Cardiac septum (tissue), 1 donor: ENCODE data around the gene MGAT5. TPM values are rescaled to one million over a fixed set of nuclear protein-coding genes. Genes with fewer than 3 reads are reported as not detected.

Experiments used
- DNase-seq: peaks from one replicate; pipeline ENCODE4 v3.0.0-alpha.2; 2020; ENCODE audit warnings: low spot score
- intact Hi-C: fragments of 100-400 bp; cut with DNase I; formaldehyde crosslinking; loops from one replicate; pipeline ENCODE4 v1.14.0; 2022
- total RNA-seq: library from RNA; stranded (reverse); fragmentation: NEBNext Ultra II Directional; extraction: Animal tissue kit (Norgen Biotek cat#: 25700); gene quantifications from one replicate; pipeline ENCODE4 v1.2.1, GENCODE V29; 2021
- donor health status: DM: no; HTN: no; CAD: no.

Gene MGAT5
- total RNA-seq, 1 donor from 2014 or later = 75.3 TPM

DNA sequence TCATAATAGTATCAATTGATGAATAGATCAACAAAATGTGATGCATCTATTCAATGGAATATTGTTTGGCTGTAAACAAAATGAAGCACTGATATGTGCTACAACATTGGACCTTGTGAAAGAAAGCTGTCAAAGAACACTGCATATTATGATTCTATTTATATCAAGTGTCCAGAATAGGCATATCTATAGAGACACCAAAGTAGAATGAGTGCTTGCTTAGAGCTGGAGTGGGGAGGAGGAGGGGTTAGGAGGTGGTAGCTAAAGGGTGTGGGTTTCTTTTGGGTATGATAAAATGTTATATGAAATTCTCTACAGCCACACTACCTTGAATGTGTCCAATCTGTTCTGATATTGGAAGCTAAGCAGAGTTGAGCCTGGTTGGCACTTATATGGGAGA is 23.0 kb upstream of the MGAT5 start:
- intact Hi-C loops = no loop called here
- no peak for DNase-seq

DNA sequence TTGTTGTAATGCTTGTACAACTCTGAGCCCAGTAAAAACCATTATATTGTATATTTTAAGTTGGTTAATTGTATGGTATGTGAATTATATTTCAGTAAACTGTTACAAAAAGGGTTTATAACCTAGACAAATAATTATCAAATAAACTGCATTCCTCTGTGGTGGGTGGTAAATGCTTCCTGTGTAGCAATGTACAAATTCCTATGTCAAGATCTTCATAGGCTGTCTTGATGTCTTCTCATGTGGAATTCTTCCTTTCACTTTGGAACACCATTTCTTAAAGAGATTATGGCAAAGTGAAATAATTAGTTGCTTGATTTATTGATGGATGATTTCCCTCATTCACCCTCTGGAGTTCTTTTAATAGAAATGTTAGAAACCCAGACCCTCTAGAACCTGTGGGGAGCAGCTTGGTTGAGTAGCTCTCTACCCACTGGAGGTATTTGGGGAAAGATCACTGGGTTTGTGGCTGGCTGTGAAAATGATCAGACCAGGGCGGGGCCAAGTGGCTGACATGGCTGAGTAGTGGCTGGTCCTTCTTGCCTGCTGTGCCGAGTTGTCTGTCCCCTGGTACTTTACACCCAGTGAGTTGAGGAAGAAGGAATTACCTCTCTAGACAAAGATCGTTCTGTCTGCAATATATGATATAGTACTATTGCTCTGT is 22.4 kb upstream of the MGAT5 start:
- intact Hi-C loops = no loop called here
- DNase-seq = no peak

- no peak for DNase-seq
- intact Hi-C loops = no loop called here
Measured at GRCh38 chr2:134231965-134232340, 21.9 kb upstream of the MGAT5 start.

DNA sequence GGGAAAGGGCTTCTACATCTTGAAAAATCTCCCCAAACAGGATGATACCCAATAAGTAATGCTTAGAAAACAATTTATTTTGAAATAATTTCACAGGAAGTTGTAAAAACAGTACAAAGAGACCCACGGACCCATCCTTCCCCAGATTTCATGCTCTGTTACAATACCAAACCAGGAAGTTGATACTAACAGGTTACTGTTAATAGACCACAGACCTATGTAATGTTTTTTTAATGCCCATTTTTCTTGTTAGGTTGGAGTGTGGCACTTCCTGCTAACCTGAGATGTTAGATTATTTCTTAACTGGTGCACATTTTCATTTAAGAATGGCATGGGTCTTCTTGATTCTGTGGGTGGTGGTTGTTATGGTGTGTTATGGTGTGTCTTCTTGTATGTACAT is 21.4 kb upstream of the MGAT5 start:
- intact Hi-C loops = no loop called here
- no peak for DNase-seq

GRCh38 chr2:134232868-134233727 is 20.8 kb upstream of the MGAT5 start:
- intact Hi-C loops = no loop called here
- no peak for DNase-seq

- DNase-seq = no peak
Measured at GRCh38 chr2:134233728-134234136, 20.1 kb upstream of the MGAT5 start.

GRCh38 chr2:134234535-134234934 is 19.3 kb upstream of the MGAT5 start:
- DNase-seq = no peak
- intact Hi-C loops = no loop called here

More at GRCh38 chr2:134233728-134234136, 20.1 kb upstream of the MGAT5 start:
- intact Hi-C loops = no loop called here

DNA sequence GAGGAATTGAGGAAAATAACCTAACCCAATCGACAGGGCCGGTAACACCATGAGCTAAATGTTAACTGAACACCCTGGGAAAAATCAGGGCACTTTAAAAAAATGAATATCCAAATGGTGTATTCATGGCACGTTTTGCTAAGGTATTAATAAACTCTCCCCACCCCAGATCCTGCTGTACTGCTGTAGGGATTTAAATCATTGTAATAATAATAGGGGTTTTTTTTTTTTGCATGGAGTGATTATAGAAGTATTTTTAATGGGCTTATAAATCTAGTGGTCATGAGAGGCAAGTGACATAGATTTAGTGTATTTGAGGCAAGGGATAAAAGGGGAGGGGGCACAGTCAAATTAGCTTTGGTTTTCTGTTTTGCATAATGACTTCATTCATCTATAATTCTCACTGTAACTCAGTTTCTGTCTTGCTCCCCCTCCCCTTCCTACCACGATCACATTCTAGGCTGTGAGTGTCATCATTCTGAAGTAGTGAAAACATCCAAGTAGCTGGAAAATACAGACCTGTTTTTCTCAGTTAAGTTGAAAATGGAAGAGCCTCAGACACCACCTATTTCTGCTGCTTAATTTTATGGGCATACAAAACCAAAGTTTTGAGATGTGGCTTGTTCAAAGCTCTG is 18.2 kb upstream of the MGAT5 start:
- intact Hi-C loops = no loop called here
- no peak for DNase-seq

GRCh38 chr2:134238371-134238770 is 15.5 kb upstream of the MGAT5 start:
- intact Hi-C loops = no loop called here
- DNase-seq = no peak

- intact Hi-C loops = no loop called here
Measured at GRCh38 chr2:134240061-134240460, 13.8 kb upstream of the MGAT5 start.

DNA sequence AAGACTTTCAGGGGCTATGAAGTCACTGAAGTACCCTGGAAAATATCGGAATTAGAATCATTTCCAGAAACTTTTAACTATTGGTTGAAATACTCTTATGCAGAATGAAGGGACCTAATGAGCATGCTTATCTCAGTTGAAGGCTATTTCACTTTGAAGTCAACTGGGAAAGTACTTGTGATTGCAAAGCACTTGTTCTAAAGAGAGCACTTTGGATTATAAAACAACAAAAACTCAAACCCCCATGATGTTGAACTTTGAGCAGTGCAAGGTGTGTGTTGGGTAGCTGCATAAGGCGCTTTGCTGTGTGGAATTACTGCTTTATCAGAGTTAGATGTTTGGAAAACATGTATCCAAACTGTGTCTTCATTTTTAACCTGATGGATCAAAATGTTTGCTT is 12.0 kb upstream of the MGAT5 start:
- DNase-seq = no peak
- intact Hi-C loops = no loop called here

More at GRCh38 chr2:134240061-134240460, 13.8 kb upstream of the MGAT5 start:
- no peak for DNase-seq

DNA sequence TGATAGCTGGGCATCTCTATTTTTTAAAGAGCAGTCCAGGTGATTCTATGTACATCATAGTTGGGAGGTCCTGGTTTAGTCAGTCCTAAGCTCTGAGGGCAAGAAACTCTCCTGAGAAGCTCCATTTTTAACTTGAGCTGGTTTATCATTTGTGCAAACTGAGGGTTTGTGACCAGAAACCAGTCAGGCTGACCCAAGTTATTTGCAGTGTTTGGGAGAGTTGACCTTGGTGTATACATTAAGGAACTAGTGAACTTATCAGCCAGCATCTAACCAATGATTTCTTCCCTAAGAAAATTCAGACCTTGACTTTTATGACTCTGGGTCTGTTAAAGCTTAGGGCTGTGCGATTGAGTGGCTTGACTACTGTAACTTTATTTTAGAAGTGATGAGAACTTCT is 10.6 kb upstream of the MGAT5 start:
- intact Hi-C loops = no loop called here

GRCh38 chr2:134244086-134244485 is 9.8 kb upstream of the MGAT5 start:
- no peak for DNase-seq
- intact Hi-C loops = loop anchor here (2.0 kb wide), 1 partner anchor 125 kb away; no protein-coding TSS in a partner anchor

More for the DNA sequence above, 10.6 kb upstream of the MGAT5 start:
- DNase-seq = no peak

- intact Hi-C loops = loop anchor here (2.0 kb wide), 1 partner anchor 126 kb away; no protein-coding TSS in a partner anchor
- DNase-seq = no peak
Measured at GRCh38 chr2:134244587-134244986, 9.3 kb upstream of the MGAT5 start.

DNA sequence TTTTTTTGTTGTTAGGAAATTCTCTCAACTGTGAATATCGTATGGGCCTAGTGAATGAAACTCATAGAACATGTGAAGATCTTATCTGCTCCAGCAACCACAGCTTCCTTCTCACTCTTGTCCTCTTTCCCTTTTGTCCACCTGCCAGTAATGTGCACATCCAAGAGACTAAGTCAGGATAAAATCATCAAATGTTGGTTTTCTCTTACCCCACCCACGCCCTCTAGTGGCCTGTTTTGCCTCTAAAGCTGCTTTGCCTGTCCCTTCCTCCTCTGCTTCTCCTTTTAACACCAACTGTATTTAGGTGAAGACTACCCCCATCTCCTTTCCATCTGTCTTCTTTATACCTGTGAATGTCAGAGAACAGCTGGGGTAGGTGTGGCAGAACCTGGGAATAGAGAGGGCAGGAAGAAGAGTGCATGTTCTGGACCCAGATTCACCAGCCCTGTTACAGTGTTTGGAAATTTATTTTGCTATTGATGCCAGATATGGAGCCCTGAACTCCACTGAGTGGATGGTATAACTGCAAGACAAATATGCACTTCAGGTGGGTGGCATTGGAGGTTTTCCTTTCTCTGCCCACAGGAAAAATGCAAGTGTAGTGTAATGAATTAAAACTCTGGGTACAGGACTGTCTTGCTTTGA is 8.4 kb upstream of the MGAT5 start:
- intact Hi-C loops = loop anchor here (2.0 to 5.0 kb wide), 2 partner anchors 127 to 162 kb away; no protein-coding TSS in a partner anchor
- peak; percentile 85 for DNase-seq

DNA sequence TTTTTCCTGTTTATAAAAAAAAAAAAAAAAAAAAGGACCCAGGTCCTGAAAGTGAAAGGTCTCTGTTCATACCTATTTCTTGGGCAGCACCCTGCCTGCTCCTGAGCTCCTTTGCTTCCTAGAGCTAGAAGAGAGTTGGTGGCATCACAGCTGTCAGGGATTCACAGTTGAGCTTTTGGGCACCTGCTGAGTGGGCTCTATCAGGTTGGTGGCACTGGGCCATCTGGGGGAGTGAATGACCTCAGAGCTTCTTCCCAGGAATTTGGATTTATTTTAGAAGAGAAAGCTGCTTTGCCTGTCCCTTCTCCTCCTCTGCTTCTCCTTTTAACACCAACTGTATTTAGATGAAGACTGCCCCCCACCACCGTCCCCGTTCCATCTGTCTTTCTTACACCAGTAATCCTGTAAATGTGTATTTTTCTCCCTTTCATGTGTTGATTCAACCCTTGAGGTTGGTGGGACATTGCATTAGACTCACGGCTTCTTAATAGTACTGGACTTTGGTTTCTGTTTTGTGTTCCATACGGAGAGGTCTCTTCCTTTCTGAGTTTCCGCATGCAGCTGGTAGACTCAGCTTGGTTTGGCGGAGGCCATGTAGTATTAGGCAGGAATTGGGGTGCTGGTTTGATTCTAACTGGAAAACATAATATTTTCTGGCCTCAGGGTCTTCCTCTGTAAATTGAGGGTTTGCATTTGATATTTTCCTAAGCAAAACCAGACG is 7.6 kb upstream of the MGAT5 start:
- no peak for DNase-seq
- intact Hi-C loops = loop anchor here (5.0 kb wide), 1 partner anchor 161 kb away; no protein-coding TSS in a partner anchor

DNA sequence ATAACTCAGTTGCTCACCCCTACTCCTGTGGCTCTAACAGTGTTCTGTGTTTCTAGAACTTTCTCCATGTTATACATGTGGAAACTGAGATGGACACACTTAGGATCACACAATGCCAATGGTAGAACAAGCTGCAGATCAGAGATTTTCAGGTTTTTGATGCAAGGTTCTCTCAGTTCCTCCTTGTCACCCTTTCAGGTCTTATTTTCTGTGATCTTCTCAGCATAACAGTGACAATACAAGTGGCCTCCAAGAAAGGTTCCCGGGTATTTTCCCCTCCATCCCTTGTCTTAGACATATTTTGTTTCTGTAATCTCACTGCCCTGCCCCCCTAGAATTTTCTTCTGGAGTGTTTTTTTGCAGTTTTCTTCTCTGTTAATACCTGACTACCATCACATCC is 6.2 kb upstream of the MGAT5 start:
- intact Hi-C loops = loop anchor here (5.0 kb wide), 1 partner anchor 160 kb away; no protein-coding TSS in a partner anchor
- DNase-seq = no peak

GRCh38 chr2:134248913-134249312 is 5.0 kb upstream of the MGAT5 start:
- DNase-seq = no peak

GRCh38 chr2:134249755-134250154 is 4.1 kb upstream of the MGAT5 start:
- no peak for DNase-seq
- intact Hi-C loops = loop anchor here (5.0 kb wide), 1 partner anchor 158 kb away; no protein-coding TSS in a partner anchor

More at GRCh38 chr2:134248913-134249312, 5.0 kb upstream of the MGAT5 start:
- intact Hi-C loops = loop anchor here (5.0 kb wide), 1 partner anchor 158 kb away; no protein-coding TSS in a partner anchor
